Naive thymus-derived CD8-positive, alpha-beta T cell (primary cell): ENCODE measurements around the gene CNTRL. TPM values are rescaled to one million over a fixed set of nuclear protein-coding genes. Genes with fewer than 3 reads are reported as not detected.
"Not testable (repeated sequence)": the region's sequence is repeated elsewhere in the genome, so short reads cannot be mapped to it uniquely, and the experiment has no call there.

ENCODE experiments used
- ATAC-seq, 2 donors: fragments of 150-1000 bp; cut with Tn5 transposase in 1 of 2; sonication (Bioruptor Pico), chemical (Tn5 transposase) in 1 of 2; 1 replicate in 1 of 2; 2 replicates in 1 of 2; pipeline ENCODE4 v1.10.0; 2021; ENCODE audit warnings: mild to moderate bottlenecking in 2 of 2, moderate library complexity in 2 of 2
- POLR2A ChIA-PET: fragments of 350-600 bp; sonication (Branson Sonifier 250); formaldehyde crosslinking; loops from one replicate; lab custom pipeline; 2021; ENCODE audit warnings: antibody characterized with exemption; lab: Charles Lee
- DNase-seq, 10 donors: peaks; one replicate each; pipeline versions ENCODE4 v3.0.0 to v3.0.0-alpha.2; 2020 to 2022
- H3K27ac Mint-ChIP-seq, 10 donors: one replicate each; pipeline ENCODE4 v1.8.0; 2020 to 2022; ENCODE audit warnings: mild to moderate bottlenecking in 10 of 10, mixed read lengths in 10 of 10, moderate library complexity in 4 of 10, inconsistent platforms in 1 of 10
- H3K27me3 Mint-ChIP-seq, 5 donors: one replicate each; pipeline ENCODE4 v1.8.0; 2021 to 2022; ENCODE audit warnings: mixed read lengths in 5 of 5
- H3K36me3 Mint-ChIP-seq, 3 donors: one replicate each; pipeline ENCODE4 v1.8.0; 2020 to 2022; ENCODE audit warnings: mixed read lengths in 3 of 3, mild to moderate bottlenecking in 2 of 3, inconsistent platforms in 1 of 3
- H3K4me1 Mint-ChIP-seq, 4 donors: one replicate each; pipeline ENCODE4 v1.8.0; 2021 to 2022; ENCODE audit warnings: mixed read lengths in 4 of 4
- H3K4me3 Mint-ChIP-seq, 10 donors: one replicate each; pipeline ENCODE4 v1.8.0; 2020 to 2022; ENCODE audit warnings: mild to moderate bottlenecking in 10 of 10, mixed read lengths in 10 of 10, moderate library complexity in 6 of 10, inconsistent platforms in 1 of 10
- H3K9me3 Mint-ChIP-seq, 9 donors: one replicate each; pipeline ENCODE4 v1.8.0; 2020 to 2022; ENCODE audit warnings: mixed read lengths in 9 of 9, mild to moderate bottlenecking in 3 of 9, inconsistent platforms in 1 of 9, moderate library complexity in 1 of 9
- polyA plus RNA-seq, 3 donors: library from polyadenylated mRNA; unstranded; fragments of 300-500 nt; fragmentation: Illumina TruSeq; gene quantifications; one replicate each; pipeline ENCODE4 v1.2.3, GENCODE V29; 2021
- total RNA-seq, 8 experiments: library from RNA in 2 of 8; stranded (reverse) in 2 of 8; gene quantifications; one replicate each; pipeline ENCODE4 v1.2.3 and lab custom pipeline; 2021 to 2026

CNTRL gene
- total and polyA plus RNA-seq, 5 experiments from 2014 or later, result 6.5 to 115 (median 20.6) TPM

DNA sequence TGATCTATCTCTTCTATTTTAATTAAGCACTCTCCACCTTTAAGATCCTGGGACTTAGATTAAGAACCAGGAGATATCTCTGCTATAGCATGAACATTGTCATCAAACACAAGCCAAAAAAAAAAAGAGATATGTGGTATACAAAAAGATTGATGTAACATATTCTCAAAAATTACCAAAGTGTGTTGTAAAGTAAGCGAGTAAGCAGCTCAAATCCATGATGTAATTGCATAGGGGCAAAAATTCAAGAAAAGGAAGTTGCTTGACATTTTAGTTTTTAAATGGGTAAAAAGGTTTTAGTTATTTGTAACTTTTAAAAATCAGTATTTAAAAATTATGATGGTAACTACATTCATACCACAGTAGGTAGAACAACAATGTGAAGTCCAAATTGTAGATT lies 40.7 kb downstream of the CNTRL start:
- Mint-ChIP-seq H3K9me3 (no peaks in the 10 kb centered on the region), H3K36me3 (peaks cover 0 to 52% (median 10%) of the 10 kb centered on the region in 3 donors), H3K27me3 (no peaks in the 10 kb centered on the region), H3K27ac (peak overlapping the region in 2 of 10 donors; percentile 35 to 51), H3K4me3 (no peak overlapping the region), H3K4me1 (peaks cover 3 to 8% (median 4%) of the 10 kb centered on the region in 4 donors)
- POLR2A ChIA-PET, result no interaction called here
- no peak for ATAC-seq
- no peak for DNase-seq

DNA sequence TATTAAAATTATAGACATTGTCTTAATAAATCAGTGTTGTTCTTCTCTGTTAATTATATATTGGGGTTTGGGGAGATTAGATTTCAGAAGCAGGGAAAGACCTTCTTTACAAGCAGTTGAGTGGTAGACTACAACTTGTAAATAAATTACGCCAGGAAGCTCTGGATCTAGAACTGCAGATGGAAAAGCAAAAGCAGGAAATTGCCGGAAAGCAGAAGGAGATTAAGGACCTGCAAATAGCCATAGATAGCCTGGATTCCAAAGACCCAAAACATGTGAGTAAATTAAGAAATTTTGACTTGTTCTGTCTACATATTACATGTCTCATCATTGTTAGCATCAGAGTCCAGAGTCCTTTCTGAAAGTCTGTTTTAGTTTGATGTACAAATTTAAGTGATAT lies 43.5 kb downstream of the CNTRL start:
- Mint-ChIP-seq H3K27ac (peak overlapping the region in 4 of 10 donors; percentile 20 to 74 (median 42)), H3K4me3 (no peak overlapping the region), H3K4me1 (peaks cover 9 to 32% (median 23%) of the 10 kb centered on the region in 4 donors), H3K27me3 (no peaks in the 10 kb centered on the region), H3K9me3 (no peaks in the 10 kb centered on the region), H3K36me3 (peaks cover 0 to 36% (median 9%) of the 10 kb centered on the region in 3 donors)
- ATAC-seq, result no peak
- POLR2A ChIA-PET, result no interaction called here
- DNase-seq, result no peak

DNA sequence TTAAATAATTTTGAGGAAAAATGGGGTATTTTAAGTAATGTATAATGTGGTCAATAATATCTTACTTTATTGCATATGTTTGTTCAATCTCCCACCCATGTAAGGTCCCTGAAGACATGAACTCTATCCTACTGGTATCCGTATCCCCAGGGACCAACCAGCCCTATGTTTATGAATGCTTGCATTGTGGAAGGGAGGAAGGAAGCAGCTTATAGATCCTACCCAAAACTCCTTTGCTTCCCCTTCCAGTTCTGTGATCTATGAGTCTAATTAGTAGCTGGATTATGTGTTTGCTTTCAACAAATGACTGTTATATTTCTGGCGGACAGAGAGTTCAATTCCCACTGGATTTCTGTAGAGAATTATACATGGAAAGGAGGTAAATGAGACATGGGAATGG lies 45.6 kb downstream of the CNTRL start:
- ATAC-seq, result no peak
- POLR2A ChIA-PET, result interaction anchor here (0.8 to 5.9 kb wide), 11 partner anchors 8 to 227 kb away, joined by 3 to 90 read pairs (median 7); partner anchors contain the start of gene CNTRL
- H3K4me1 Mint-ChIP-seq, result peaks cover 20 to 48% (median 39%) of the 10 kb centered on the region in 4 donors

DNA sequence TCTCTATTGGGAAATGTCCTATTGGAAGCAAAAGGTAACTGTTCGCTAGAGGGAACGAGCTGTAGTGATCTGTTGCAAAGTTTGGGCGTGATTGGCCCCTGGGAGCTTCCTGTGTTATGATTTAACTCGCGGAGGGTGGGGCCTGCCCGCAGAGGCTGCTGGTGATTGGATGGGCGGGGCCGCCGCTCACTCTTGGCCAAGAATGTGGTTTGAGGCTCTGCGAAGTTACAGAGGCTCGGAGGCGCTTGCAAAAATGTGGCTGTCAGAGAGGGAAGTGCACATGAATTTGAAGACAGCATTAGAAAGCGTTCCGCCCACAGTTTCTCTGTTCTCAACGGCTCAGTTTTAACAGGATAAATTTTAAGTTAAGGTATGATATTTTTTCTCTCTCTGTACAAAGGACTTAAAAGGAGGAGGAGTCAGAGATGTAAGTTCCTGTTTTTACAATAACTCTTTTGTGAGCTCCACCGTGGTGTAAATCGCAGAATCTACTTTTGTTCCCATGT lies 46.9 kb downstream of the CNTRL start:
- Mint-ChIP-seq H3K4me3 (peak overlapping the region; percentile 81 to 92 (median 88)), H3K27me3 (no peaks in the 10 kb centered on the region), H3K9me3 (no peaks in the 10 kb centered on the region), H3K27ac (peak overlapping the region; percentile 83 to 99 (median 94)), H3K36me3 (peaks cover 3 to 40% (median 15%) of the 10 kb centered on the region in 3 donors), H3K4me1 (peaks cover 21 to 56% (median 46%) of the 10 kb centered on the region in 4 donors)
- POLR2A ChIA-PET, result interaction anchor here (0.6 to 5.9 kb wide), 24 partner anchors 10 to 329 kb away, joined by 3 to 90 read pairs (median 4); partner anchors contain the start of genes CNTRL, FBXW2, PSMD5 and RAB14
- peak; percentile 87 to 98 (median 96) for DNase-seq
- ATAC-seq, result peak; percentile 94 to 95

More for the DNA sequence above, 45.6 kb downstream of the CNTRL start:
- peaks cover under 1 to 39% (median 11%) of the 10 kb centered on the region in 3 donors for H3K36me3 Mint-ChIP-seq
- H3K27me3 Mint-ChIP-seq, result no peaks in the 10 kb centered on the region
- peak overlapping the region in 9 of 10 donors; percentile 70 to 99 (median 92) for H3K27ac Mint-ChIP-seq
- no peak for DNase-seq
- peak overlapping the region in 7 of 10 donors; percentile 19 to 91 (median 48) for H3K4me3 Mint-ChIP-seq
- H3K9me3 Mint-ChIP-seq, result no peaks in the 10 kb centered on the region

DNA sequence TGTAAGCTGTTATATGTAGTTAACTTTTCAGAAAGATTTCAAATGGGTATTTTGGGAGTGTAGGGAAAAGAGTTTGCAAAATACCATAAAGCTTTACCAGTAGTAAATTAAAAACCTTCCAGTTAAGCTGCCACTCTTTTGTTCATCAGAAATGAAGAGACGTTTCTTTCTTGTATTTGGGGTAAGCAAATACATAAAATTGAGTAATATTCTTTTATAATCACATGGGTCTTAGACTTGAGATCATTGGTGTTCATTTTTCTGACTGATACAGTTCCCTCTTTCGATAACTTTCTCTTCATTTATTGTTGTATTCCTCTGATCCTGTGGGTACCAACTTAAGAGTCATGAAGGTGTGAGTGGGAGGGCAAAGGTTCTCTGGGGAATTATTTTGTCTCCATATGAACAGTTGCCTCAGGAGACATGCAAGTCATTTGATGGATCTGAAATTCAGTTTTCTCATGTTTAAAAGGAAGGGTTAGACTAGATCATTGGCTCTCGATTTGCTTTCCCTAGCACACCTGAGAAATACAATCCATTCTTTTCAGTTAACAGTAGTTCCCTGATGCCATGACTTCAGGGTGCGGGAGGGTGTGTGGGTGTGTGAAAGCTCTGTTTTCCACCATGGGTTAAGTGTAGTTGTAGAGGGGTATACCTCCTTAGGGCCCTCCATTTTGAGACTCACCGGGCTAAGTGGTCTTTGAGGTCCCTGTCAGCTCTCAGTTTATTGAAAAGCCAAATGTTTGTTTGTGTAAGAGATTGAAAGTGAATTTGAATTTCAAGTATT lies 47.7 kb downstream of the CNTRL start:
- H3K27me3 Mint-ChIP-seq, result no peaks in the 10 kb centered on the region
- H3K36me3 Mint-ChIP-seq, result peaks cover 10 to 47% (median 23%) of the 10 kb centered on the region in 3 donors
- DNase-seq, result peak in 3 of 10 donors; percentile 13 to 21 (median 13)
- peaks cover 26 to 59% (median 52%) of the 10 kb centered on the region in 4 donors for H3K4me1 Mint-ChIP-seq
- POLR2A ChIA-PET, result interaction anchor here (0.6 to 5.9 kb wide), 15 partner anchors 9 to 329 kb away, joined by 3 to 90 read pairs (median 6); partner anchors contain the start of genes CNTRL, FBXW2 and RAB14
- H3K27ac Mint-ChIP-seq, result peak overlapping the region; percentile 83 to 99 (median 94)
- peak overlapping the region; percentile 81 to 92 (median 88) for H3K4me3 Mint-ChIP-seq
- no peak for ATAC-seq
- H3K9me3 Mint-ChIP-seq, result no peaks in the 10 kb centered on the region

DNA sequence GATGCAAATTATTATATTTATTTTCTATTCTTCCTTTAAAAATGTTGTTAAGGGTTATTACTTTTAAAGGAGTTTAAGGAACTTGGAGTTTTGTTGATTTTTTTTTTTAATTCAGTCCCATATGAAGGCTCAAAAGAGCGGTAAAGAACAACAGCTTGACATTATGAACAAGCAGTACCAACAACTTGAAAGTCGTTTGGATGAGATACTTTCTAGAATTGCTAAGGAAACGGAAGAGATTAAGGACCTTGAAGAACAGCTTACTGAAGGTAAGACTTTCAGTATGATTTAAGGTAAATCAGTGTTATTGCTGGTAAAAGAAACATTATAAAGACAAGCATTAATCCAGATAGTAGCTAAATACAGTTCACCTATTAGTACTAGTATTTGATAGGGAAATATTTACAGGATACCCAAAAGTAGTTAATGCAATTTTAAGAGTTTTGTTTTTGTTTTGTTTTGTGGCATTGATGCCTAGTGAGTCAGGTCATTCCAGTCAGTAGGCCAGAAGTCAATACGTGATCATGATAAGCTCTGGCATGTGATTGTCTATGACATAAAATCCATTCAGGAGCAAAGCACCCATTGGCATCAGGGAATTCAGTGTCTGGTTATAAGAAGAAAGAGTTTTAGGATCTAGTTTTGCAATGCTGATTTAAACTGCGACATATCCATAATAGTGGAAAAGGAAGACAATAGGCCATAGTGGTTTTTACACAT lies 49.2 kb downstream of the CNTRL start:
- H3K9me3 Mint-ChIP-seq, result peaks cover 0 to 5% (median under 1%) of the 10 kb centered on the region in 9 donors
- peaks cover 10 to 57% (median 35%) of the 10 kb centered on the region in 3 donors for H3K36me3 Mint-ChIP-seq
- POLR2A ChIA-PET, result interaction anchor here (0.6 to 5.9 kb wide), 7 partner anchors 8 to 76 kb away, joined by 3 to 90 read pairs (median 4); no protein-coding TSS in a partner anchor
- H3K4me1 Mint-ChIP-seq, result peaks cover 27 to 67% (median 62%) of the 10 kb centered on the region in 4 donors
- H3K27me3 Mint-ChIP-seq, result no peaks in the 10 kb centered on the region
- DNase-seq, result peak in 1 of 10 donors; percentile 4
- H3K4me3 Mint-ChIP-seq, result peak overlapping the region; percentile 54 to 91 (median 77)
- H3K27ac Mint-ChIP-seq, result peak overlapping the region; percentile 42 to 99 (median 88)
- no peak for ATAC-seq

DNA sequence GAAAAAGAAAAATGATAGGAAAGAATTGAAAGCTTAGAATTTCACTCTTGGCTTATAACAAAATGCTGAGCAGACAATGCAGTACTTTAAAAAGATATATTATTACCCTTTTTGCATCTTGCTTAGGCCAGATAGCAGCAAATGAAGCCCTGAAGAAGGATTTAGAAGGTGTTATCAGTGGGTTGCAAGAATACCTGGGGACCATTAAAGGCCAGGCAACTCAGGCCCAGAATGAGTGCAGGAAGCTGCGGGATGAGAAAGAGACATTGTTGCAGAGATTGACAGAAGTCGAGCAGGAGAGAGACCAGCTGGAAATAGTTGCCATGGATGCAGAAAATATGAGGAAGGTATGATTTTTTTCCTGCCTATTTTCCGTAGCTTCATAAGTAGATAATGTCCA lies 50.8 kb downstream of the CNTRL start:
- POLR2A ChIA-PET, result interaction anchor here (3.2 kb wide), 1 partner anchor 11 kb away, joined by 16 read pairs; no protein-coding TSS in a partner anchor
- Mint-ChIP-seq H3K27me3 (no peaks in the 10 kb centered on the region), H3K36me3 (peaks cover 20 to 63% (median 49%) of the 10 kb centered on the region in 3 donors), H3K4me1 (peaks cover 36 to 76% (median 73%) of the 10 kb centered on the region in 4 donors), H3K27ac (peak overlapping the region in 7 of 10 donors; percentile 9 to 74 (median 41)), H3K4me3 (peak overlapping the region in 9 of 10 donors; percentile 5 to 71 (median 31)), H3K9me3 (peaks cover 4 to 19% (median 6%) of the 10 kb centered on the region in 9 donors)
- DNase-seq (no peak), ATAC-seq (no peak)

DNA sequence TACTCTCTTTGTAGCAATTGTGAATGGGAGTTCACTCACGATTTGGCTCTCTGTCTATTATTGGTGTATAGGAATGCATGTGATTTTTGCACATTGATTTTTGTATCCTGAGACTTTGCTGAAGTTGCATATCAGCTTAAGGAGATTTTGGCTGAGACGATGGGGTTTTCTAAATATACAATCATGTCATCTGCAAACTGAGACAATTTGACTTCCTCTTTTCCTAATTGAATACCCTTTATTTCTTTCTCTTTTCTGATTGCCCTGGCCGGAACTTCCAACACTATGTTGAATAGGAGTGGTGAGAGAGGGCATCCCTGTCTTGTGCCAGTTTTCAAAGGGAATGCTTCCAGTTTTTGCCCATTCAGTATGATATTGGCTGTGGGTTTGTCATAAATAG lies 54.6 kb downstream of the CNTRL start:
- not testable (repeated sequence) for H3K27me3 Mint-ChIP-seq, DNase-seq, ATAC-seq
- peak overlapping the region in 9 of 10 donors; percentile 19 to 91 (median 75) for H3K27ac Mint-ChIP-seq
- H3K36me3 Mint-ChIP-seq, result peaks cover 34 to 81% (median 67%) of the 10 kb centered on the region in 3 donors
- POLR2A ChIA-PET, result interaction anchor here (5.0 kb wide), 1 partner anchor 7 kb away, joined by 90 read pairs; no protein-coding TSS in a partner anchor
- peaks cover 4 to 44% (median 26%) of the 10 kb centered on the region in 9 donors for H3K9me3 Mint-ChIP-seq
- peak overlapping the region in 9 of 10 donors; percentile 16 to 61 (median 53) for H3K4me3 Mint-ChIP-seq
- peaks cover 45 to 84% (median 74%) of the 10 kb centered on the region in 4 donors for H3K4me1 Mint-ChIP-seq

DNA sequence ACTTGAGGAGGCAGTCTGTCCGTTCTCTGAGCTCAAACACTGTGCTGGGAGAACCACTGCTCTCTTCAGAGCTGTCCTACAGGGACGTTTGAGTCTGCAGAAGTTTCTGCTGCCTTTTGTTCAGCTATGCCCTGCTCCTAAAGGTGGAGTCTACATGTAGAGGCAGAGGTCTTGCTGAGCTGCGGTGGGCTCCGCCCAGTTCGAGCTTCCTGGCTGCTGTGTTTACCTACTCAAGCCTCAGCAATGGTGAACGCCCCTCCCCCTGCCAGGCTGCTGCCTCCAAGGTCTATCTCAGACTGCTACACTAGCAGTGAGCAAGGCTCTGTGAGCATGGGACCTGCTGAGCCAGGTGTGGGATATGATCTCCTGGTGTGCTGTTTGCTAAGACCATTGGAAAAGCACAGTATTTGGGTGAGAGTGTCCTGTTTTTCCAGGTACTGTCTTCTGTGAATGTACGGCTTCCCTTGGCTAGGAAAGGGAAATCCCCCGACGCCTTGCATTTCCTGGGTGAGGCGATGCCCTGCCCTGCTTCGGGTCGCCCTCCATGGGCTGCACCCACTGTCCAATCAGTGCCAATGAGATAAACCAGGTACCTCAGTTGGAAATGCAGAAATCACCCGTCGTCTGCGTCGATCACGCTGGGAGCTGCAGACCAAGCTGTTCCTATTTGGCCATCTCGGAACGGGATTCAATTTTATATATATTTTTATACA lies 58.5 kb downstream of the CNTRL start:
- H3K4me1 Mint-ChIP-seq, result peaks cover 37 to 80% (median 76%) of the 10 kb centered on the region in 4 donors
- DNase-seq (peak; percentile 35 to 91 (median 74)), ATAC-seq (peak; percentile 99 to 100)
- H3K27ac Mint-ChIP-seq, result peak overlapping the region; percentile 78 to 97 (median 92)
- peaks cover 4 to 44% (median 26%) of the 10 kb centered on the region in 9 donors for H3K9me3 Mint-ChIP-seq
- no peaks in the 10 kb centered on the region for H3K27me3 Mint-ChIP-seq
- POLR2A ChIA-PET, result interaction anchor here (1.0 to 5.0 kb wide), 7 partner anchors 11 to 340 kb away, joined by 3 to 90 read pairs (median 4); partner anchors contain the start of genes FBXW2 and RAB14
- peaks cover 25 to 82% (median 61%) of the 10 kb centered on the region in 3 donors for H3K36me3 Mint-ChIP-seq
- H3K4me3 Mint-ChIP-seq, result peak overlapping the region; percentile 31 to 80 (median 74)

DNA sequence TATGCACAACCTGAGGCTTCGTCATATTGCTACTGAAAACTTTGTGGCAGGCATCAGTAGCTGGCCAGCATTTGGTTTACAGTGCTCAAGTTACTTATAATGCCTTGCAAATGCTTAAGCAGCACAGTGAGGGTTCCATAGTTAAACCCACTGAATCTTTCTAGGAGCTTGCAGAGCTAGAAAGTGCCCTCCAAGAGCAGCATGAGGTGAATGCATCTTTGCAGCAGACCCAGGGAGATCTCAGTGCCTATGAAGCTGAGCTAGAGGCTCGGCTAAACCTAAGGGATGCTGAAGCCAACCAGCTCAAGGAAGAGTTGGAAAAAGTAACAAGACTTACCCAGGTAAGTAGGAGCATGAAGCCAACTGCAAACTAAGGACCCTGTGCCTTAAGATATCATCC lies 60.9 kb downstream of the CNTRL start:
- no peak for ATAC-seq
- H3K4me1 Mint-ChIP-seq, result peaks cover 23 to 57% (median 54%) of the 10 kb centered on the region in 4 donors
- POLR2A ChIA-PET, result interaction anchor here (0.8 to 2.7 kb wide), 4 partner anchors 11 to 33 kb away, joined by 4 to 16 read pairs (median 6); no protein-coding TSS in a partner anchor
- peak overlapping the region in 1 of 10 donors; percentile 14 for H3K4me3 Mint-ChIP-seq
- H3K27me3 Mint-ChIP-seq, result no peaks in the 10 kb centered on the region
- peak overlapping the region in 6 of 10 donors; percentile 41 to 91 (median 52) for H3K27ac Mint-ChIP-seq
- peaks cover 0 to 25% (median 19%) of the 10 kb centered on the region in 9 donors for H3K9me3 Mint-ChIP-seq
- H3K36me3 Mint-ChIP-seq, result peaks cover 13 to 82% (median 56%) of the 10 kb centered on the region in 3 donors
- no peak for DNase-seq

DNA sequence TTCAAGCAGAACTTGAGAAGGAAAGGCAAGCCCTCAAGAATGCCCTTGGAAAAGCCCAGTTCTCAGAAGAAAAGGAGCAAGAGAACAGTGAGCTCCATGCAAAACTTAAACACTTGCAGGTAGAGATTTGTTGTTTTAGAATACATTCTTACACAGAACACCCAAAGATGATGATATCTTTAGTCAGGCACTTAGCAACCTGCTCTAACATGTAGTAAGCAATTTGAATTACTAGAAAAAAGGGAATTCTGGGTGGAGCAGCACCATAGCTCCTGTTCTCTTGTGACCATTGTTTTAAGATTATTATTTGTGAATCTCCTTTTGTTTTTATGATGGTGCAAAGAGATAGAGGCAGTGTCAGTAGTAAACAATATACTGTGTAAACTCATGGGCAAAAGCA lies 63.8 kb downstream of the CNTRL start:
- Mint-ChIP-seq H3K4me3 (no peak overlapping the region), H3K36me3 (peaks cover 10 to 89% (median 58%) of the 10 kb centered on the region in 3 donors), H3K27me3 (no peaks in the 10 kb centered on the region), H3K27ac (peak overlapping the region in 5 of 10 donors; percentile 17 to 71 (median 60)), H3K4me1 (peaks cover 8 to 35% (median 31%) of the 10 kb centered on the region in 4 donors), H3K9me3 (no peaks in the 10 kb centered on the region)
- POLR2A ChIA-PET, result no interaction called here
- no peak for DNase-seq
- ATAC-seq, result no peak
